HG02571 (cell line): ENCODE measurements around the gene RABL3.
"Not testable (repeated sequence)": the region's sequence is repeated elsewhere in the genome, so short reads cannot be mapped to it uniquely, and the experiment has no call there.

Experiments
- ATAC-seq: cut with Tn5 transposase; IDR thresholded peaks from one replicate; pipeline ENCODE4 v1.9.1; 2021; ENCODE audit warnings: mild to moderate bottlenecking, moderate library complexity; ENCODE audit not compliant: unreplicated experiment

Gene RABL3

GRCh38 chr3:120742198-120742848, at the start of gene RABL3, which contains the start of gene GTF2E1:
RABL3 (minus strand) TSS chr3:120742516; CDS start chr3:120742507, 9 bp downstream.
GTF2E1 (plus strand) TSS chr3:120742744; CDS start chr3:120750553, 7,809 bp downstream.
- ATAC-seq: peak; percentile 99

GRCh38 chr3:120791913-120792312, 49.6 kb upstream of the RABL3 start:
- ATAC-seq: no peak

GRCh38 chr3:120791010-120791409, 48.7 kb upstream of the RABL3 start:
- no peak for ATAC-seq

GRCh38 chr3:120785832-120786231, 43.5 kb upstream of the RABL3 start:
- ATAC-seq: peak; percentile 59

- ATAC-seq: peak; percentile 95
Measured at GRCh38 chr3:120780977-120781376, 38.7 kb upstream of the RABL3 start.

GRCh38 chr3:120778776-120779175, 36.5 kb upstream of the RABL3 start:
- no peak for ATAC-seq

GRCh38 chr3:120775411-120775810, 33.1 kb upstream of the RABL3 start:
- ATAC-seq: no peak

- ATAC-seq: peak; percentile 45
Measured at GRCh38 chr3:120773932-120774331, 31.6 kb upstream of the RABL3 start.

- no peak for ATAC-seq
Measured at GRCh38 chr3:120772081-120772480, 29.8 kb upstream of the RABL3 start.

- no peak for ATAC-seq
Measured at GRCh38 chr3:120770891-120771290, 28.6 kb upstream of the RABL3 start.

- no peak for ATAC-seq
Measured at GRCh38 chr3:120769436-120769835, 27.1 kb upstream of the RABL3 start.

GRCh38 chr3:120767106-120767505, 24.8 kb upstream of the RABL3 start:
- ATAC-seq: no peak

GRCh38 chr3:120766576-120766975, 24.3 kb upstream of the RABL3 start:
- ATAC-seq: no peak

- peak; percentile 64 for ATAC-seq
Measured at GRCh38 chr3:120765830-120766493, 23.6 kb upstream of the RABL3 start.

GRCh38 chr3:120764206-120764605, 21.9 kb upstream of the RABL3 start:
- no peak for ATAC-seq

- peak; percentile 65 for ATAC-seq
Measured at GRCh38 chr3:120763601-120764000, 21.3 kb upstream of the RABL3 start.

GRCh38 chr3:120762615-120763014, 20.3 kb upstream of the RABL3 start:
- ATAC-seq: no peak

GRCh38 chr3:120758551-120758950, 16.2 kb upstream of the RABL3 start:
- ATAC-seq: not testable (repeated sequence)

- ATAC-seq: no peak
Measured at GRCh38 chr3:120756061-120756460, 13.7 kb upstream of the RABL3 start.

- ATAC-seq: no peak
Measured at GRCh38 chr3:120753810-120754209, 11.5 kb upstream of the RABL3 start.

- no peak for ATAC-seq
Measured at GRCh38 chr3:120752865-120753264, 10.5 kb upstream of the RABL3 start.

- no peak for ATAC-seq
Measured at GRCh38 chr3:120752230-120752629, 9.9 kb upstream of the RABL3 start.
